ENCODE data around the gene RFX5. TPM values are rescaled to one million over a fixed set of nuclear protein-coding genes. Genes with fewer than 3 reads are reported as not detected.

The RFX5 gene
- total and polyA plus RNA-seq, 9 of the 15 experiments (the other 6 are each of a cell fraction or from before 2014, with no cell fraction given), result 3.8 to 48.2 (median 32.2) TPM

DNA sequence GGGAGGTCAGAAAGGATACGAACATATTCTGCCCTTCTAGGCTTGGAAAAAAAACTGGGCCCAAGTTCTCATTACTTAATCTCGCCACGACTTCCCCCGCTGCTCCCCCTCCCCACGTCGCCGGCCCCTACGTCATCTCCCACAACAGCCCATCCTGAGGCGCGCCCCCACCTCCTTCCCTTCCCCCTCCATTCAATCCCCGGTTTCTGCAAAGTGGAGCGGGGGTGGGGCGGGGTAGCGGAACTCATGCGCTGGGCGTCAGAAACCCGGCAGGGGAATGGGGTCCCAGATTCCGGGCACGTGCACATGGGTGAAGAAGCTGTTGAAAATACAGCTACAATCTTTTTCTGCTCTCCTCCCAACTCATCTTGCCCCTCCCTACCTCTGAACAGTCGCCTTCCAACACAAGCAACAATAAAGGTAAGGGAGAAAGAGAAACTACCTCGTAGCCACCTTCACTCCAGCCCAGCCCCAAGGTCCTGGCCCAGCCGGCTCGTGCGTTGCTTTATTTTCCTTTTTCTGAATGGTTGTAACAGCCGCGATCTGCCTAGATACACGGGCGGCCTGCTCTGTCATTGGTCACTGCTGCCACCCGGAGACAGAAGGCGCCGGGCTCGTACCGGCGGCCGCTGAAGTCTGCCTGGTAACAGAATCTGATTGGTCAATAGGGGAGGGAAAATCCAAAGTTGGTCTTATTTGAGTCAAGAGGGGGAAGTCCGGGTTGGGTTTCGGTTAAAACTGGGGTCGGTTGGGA, at the start of gene RFX5 (continued):
- TF ChIP-seq, protein P1, sequence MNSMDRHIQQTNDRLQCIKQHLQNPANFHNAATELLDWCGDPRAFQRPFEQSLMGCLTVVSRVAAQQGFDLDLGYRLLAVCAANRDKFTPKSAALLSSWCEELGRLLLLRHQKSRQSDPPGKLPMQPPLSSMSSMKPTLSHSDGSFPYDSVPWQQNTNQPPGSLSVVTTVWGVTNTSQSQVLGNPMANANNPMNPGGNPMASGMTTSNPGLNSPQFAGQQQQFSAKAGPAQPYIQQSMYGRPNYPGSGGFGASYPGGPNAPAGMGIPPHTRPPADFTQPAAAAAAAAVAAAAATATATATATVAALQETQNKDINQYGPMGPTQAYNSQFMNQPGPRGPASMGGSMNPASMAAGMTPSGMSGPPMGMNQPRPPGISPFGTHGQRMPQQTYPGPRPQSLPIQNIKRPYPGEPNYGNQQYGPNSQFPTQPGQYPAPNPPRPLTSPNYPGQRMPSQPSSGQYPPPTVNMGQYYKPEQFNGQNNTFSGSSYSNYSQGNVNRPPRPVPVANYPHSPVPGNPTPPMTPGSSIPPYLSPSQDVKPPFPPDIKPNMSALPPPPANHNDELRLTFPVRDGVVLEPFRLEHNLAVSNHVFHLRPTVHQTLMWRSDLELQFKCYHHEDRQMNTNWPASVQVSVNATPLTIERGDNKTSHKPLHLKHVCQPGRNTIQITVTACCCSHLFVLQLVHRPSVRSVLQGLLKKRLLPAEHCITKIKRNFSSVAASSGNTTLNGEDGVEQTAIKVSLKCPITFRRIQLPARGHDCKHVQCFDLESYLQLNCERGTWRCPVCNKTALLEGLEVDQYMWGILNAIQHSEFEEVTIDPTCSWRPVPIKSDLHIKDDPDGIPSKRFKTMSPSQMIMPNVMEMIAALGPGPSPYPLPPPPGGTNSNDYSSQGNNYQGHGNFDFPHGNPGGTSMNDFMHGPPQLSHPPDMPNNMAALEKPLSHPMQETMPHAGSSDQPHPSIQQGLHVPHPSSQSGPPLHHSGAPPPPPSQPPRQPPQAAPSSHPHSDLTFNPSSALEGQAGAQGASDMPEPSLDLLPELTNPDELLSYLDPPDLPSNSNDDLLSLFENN (IDR thresholded peaks at IDR 0.05; ENCODE audit: low read depth in 2 of 2, low read length in 2 of 2), result peak in 1 of 2 experiments; percentile 17; a peak in 1 of 4 replicates
- TF ChIP-seq, protein P2, sequence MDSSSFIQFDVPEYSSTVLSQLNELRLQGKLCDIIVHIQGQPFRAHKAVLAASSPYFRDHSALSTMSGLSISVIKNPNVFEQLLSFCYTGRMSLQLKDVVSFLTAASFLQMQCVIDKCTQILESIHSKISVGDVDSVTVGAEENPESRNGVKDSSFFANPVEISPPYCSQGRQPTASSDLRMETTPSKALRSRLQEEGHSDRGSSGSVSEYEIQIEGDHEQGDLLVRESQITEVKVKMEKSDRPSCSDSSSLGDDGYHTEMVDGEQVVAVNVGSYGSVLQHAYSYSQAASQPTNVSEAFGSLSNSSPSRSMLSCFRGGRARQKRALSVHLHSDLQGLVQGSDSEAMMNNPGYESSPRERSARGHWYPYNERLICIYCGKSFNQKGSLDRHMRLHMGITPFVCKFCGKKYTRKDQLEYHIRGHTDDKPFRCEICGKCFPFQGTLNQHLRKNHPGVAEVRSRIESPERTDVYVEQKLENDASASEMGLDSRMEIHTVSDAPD (CRISPR knock-in tag; IDR thresholded peaks at IDR 0.05), result no peak
- peak; percentile 88 for TF ChIP-seq FOS (IDR thresholded peaks at IDR 0.05; ENCODE audit: extremely low read depth, insufficient read length)
- TF ChIP-seq NCOA1 (IDR thresholded peaks at IDR 0.05; ENCODE audit: low read depth), result no peak; the same call in 1 of the 2 replicates
- TF ChIP-seq ILK (tag; IDR thresholded peaks at IDR 0.05; ENCODE audit: borderline replicate concordance, low read depth), result no peak
- no peak for TF ChIP-seq MAFG (tag; conservative IDR thresholded peaks at IDR 0.05)
- TF ChIP-seq ETV6 (IDR thresholded peaks at IDR 0.05; ENCODE audit: borderline replicate concordance in 1 of 2, low read depth in 2 of 2, low read length in 1 of 2), result no peak
- TF ChIP-seq ETV6 (CRISPR knock-in tag; IDR thresholded peaks at IDR 0.05; ENCODE audit: borderline replicate concordance), result no peak
- no peak for TF ChIP-seq POU5F1 (IDR thresholded peaks at IDR 0.05; ENCODE audit: borderline replicate concordance, low read depth, low read length, partially characterized antibody)
- peak; percentile 9; the same call in 1 of the 2 replicates for TF ChIP-seq TAL1 (IDR thresholded peaks at IDR 0.05)
- TF ChIP-seq, protein P3, sequence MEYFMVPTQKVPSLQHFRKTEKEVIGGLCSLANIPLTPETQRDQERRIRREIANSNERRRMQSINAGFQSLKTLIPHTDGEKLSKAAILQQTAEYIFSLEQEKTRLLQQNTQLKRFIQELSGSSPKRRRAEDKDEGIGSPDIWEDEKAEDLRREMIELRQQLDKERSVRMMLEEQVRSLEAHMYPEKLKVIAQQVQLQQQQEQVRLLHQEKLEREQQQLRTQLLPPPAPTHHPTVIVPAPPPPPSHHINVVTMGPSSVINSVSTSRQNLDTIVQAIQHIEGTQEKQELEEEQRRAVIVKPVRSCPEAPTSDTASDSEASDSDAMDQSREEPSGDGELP (CRISPR knock-in tag; IDR thresholded peaks at IDR 0.05; ENCODE audit: borderline replicate concordance), result peak; percentile 71; the same call in 1 of the 2 replicates
- TF ChIP-seq, protein P4, sequence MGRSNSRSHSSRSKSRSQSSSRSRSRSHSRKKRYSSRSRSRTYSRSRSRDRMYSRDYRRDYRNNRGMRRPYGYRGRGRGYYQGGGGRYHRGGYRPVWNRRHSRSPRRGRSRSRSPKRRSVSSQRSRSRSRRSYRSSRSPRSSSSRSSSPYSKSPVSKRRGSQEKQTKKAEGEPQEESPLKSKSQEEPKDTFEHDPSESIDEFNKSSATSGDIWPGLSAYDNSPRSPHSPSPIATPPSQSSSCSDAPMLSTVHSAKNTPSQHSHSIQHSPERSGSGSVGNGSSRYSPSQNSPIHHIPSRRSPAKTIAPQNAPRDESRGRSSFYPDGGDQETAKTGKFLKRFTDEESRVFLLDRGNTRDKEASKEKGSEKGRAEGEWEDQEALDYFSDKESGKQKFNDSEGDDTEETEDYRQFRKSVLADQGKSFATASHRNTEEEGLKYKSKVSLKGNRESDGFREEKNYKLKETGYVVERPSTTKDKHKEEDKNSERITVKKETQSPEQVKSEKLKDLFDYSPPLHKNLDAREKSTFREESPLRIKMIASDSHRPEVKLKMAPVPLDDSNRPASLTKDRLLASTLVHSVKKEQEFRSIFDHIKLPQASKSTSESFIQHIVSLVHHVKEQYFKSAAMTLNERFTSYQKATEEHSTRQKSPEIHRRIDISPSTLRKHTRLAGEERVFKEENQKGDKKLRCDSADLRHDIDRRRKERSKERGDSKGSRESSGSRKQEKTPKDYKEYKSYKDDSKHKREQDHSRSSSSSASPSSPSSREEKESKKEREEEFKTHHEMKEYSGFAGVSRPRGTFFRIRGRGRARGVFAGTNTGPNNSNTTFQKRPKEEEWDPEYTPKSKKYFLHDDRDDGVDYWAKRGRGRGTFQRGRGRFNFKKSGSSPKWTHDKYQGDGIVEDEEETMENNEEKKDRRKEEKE (IDR thresholded peaks at IDR 0.05; ENCODE audit: borderline replicate concordance in 1 of 2, control insufficient read depth in 1 of 2, low read depth in 2 of 2, low read length in 1 of 2), result no peak
- TF ChIP-seq, protein P5, sequence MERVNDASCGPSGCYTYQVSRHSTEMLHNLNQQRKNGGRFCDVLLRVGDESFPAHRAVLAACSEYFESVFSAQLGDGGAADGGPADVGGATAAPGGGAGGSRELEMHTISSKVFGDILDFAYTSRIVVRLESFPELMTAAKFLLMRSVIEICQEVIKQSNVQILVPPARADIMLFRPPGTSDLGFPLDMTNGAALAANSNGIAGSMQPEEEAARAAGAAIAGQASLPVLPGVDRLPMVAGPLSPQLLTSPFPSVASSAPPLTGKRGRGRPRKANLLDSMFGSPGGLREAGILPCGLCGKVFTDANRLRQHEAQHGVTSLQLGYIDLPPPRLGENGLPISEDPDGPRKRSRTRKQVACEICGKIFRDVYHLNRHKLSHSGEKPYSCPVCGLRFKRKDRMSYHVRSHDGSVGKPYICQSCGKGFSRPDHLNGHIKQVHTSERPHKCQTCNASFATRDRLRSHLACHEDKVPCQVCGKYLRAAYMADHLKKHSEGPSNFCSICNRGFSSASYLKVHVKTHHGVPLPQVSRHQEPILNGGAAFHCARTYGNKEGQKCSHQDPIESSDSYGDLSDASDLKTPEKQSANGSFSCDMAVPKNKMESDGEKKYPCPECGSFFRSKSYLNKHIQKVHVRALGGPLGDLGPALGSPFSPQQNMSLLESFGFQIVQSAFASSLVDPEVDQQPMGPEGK (CRISPR knock-in tag; IDR thresholded peaks at IDR 0.05; ENCODE audit: borderline replicate concordance), result no peak
- no peak for TF ChIP-seq PHTF2 (CRISPR knock-in tag; IDR thresholded peaks at IDR 0.05)

Measured in K562 (cell line).